Measurements from ENCODE around the gene MRPL52. TPM values are rescaled to one million over a fixed set of nuclear protein-coding genes. Genes with fewer than 3 reads are reported as not detected.

MRPL52 gene
- 23.1 and 56.4 TPM in 2 replicates for total RNA-seq

DNA sequence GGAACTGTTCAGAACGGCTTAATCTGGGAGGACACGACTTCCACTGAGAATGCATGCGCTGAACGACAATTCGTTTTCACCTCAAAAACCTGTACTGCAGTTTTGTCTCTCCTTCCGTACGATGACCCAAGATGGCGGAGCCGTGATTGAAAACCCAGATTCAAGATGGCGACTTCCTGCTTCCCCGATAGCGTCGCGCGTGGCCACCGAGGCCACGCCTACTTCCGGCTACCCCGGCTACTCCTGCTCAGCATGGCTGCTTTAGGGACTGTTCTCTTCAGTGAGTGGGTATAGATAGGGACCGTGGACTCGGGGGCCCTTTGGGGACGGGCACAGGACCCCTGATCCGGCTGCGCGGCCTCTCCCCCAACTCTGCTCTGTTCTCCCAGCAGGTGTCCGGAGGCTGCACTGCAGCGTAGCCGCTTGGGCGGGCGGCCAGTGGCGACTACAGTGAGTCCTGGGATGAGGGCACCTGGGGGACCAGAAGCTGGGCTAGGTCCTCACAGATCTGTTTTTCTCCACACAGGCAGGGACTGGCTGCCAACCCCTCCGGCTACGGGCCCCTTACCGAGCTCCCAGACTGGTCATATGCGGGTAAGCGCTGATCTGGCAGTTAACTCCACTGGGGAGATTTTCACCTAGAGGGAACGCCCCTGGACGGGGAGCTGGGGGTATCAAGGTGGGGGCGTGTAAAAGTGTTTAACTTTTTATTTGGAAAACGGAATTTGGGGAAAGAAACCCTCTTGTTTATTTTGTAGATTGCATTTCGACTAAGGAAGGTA lies at the start of gene MRPL52:
Gene MRPL52 (plus strand): TSS at position 227 of the 782 bp plus-strand sequence. CDS start 26 bp downstream, at position 253.

GRCh38 chr14:22814941-22815713 lies 14.6 kb upstream of the MRPL52 start, which contains the start of gene SLC7A7:
Gene SLC7A7, minus strand, starts transcription at chr14:22815435. Its CDS starts 2,037 bp downstream, at chr14:22813398.

DNA sequence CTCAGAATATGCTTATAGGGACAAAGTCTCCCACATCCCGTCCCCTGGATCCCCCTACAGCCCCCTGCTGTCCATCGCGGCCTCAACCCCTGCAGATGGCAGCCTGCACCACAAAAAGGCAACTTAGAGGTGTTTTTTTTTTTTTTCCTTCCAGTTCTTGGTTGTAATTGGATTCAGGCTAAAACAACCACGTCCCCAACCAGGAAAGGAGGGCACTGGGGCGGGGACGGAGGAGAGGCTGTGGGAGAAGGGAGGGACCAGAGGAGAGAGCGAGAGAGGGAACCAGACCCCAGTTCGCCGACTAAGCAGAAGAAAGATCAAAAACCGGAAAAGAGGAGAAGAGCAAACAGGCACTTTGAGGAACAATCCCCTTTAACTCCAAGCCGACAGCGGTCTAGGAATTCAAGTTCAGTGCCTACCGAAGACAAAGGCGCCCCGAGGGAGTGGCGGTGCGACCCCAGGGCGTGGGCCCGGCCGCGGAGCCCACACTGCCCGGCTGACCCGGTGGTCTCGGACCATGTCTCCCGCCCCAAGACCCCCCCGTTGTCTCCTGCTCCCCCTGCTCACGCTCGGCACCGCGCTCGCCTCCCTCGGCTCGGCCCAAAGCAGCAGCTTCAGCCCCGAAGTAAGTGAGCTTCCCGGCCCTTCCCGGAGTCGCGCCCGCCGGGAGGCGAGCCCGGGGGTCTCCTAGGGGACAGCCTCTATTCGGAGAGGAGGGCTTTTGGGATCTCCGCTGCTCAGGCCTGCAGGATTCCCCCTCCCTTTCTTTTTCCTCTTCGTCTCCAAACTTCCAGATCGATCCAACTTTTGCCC lies 6.8 kb downstream of the MRPL52 start, which contains the start of gene MMP14:
Gene MMP14 (plus strand): TSS at position 285 of the 813 bp plus-strand sequence. CDS start 233 bp downstream, at position 518.

GRCh38 chr14:22871224-22872032 lies 41.7 kb downstream of the MRPL52 start, which contains the start of gene LRP10:
Gene LRP10, plus strand, starts transcription at chr14:22871740. Its CDS starts 564 bp downstream, at chr14:22872304.

GRCh38 chr14:22883173-22883976 lies 53.7 kb downstream of the MRPL52 start, which contains the start of gene REM2:
Gene REM2, plus strand, starts transcription at chr14:22883222. Its CDS starts 66 bp downstream, at chr14:22883288.

Other genes starting within 250 kb of the MRPL52 start
- 350 and 376 TPM in 2 replicates for gene DAD1, start 240.7 kb upstream of the MRPL52 start, total RNA-seq
- 6.9 and 24.8 TPM in 2 replicates for gene ABHD4, start 231.6 kb upstream of the MRPL52 start, total RNA-seq
- gene OR6J1, start 185.5 kb upstream of the MRPL52 start, total RNA-seq = not detected in 2 replicates
- gene OXA1L, start 63.2 kb upstream of the MRPL52 start, total RNA-seq = 37.0 and 39.5 TPM in 2 replicates
- gene SLC7A7, start 14.5 kb upstream of the MRPL52 start, total RNA-seq = 18.2 and 21.4 TPM in 2 replicates
- gene MMP14, start 6.7 kb downstream of the MRPL52 start, total RNA-seq = 326 and 383 TPM in 2 replicates
- 57.1 and 72.7 TPM in 2 replicates for gene LRP10, start 41.9 kb downstream of the MRPL52 start, total RNA-seq
- gene REM2, start 53.3 kb downstream of the MRPL52 start, total RNA-seq = under 0.01 TPM in 1 of 2 replicates, not detected in the other
- gene RBM23, start 89.3 kb downstream of the MRPL52 start, total RNA-seq = 53.1 and 64.0 TPM in 2 replicates
- gene PRMT5, start 99.5 kb downstream of the MRPL52 start, total RNA-seq = 43.1 and 128 TPM in 2 replicates
- 33.7 and 45.9 TPM in 2 replicates for gene HAUS4, start 127.2 kb downstream of the MRPL52 start, total RNA-seq
- 47.0 and 53.0 TPM in 2 replicates for gene AJUBA, start 152.7 kb downstream of the MRPL52 start, total RNA-seq
- 5.8 and 7.0 TPM in 2 replicates for gene C14orf93, start 180.3 kb downstream of the MRPL52 start, total RNA-seq
- gene PSMB5, start 205.0 kb downstream of the MRPL52 start, total RNA-seq = 283 and 415 TPM in 2 replicates
- gene PSMB11, start 212.3 kb downstream of the MRPL52 start, total RNA-seq = under 0.01 TPM in 1 of 2 replicates, not detected in the other
- 6.2 and 10.2 TPM in 2 replicates for gene CDH24, start 227.6 kb downstream of the MRPL52 start, total RNA-seq